ENCODE data around the gene AUNIP.

- TF ChIP-seq ZNF274 (IDR thresholded peaks at IDR 0.05; ENCODE audit: low read depth, low read length) (no peak), SUZ12 (IDR thresholded peaks at IDR 0.05; ENCODE audit: extremely low read depth, insufficient read depth, insufficient read length) (no peak)
Observed at GRCh38 chr1:25806418-25806817, 52.8 kb downstream of the AUNIP start.
